Stomach (tissue), 4 donors: ENCODE results near the gene KRTAP5-9.

Experiments used
- EP300 ChIP-seq: sonication (generic); formaldehyde crosslinking; IDR thresholded peaks from one replicate; pipeline ENCODE4 v1.6.1; 2017; ENCODE audit warnings: antibody characterized with exemption
- POLR2A ChIP-seq, 4 donors: fragments of 450-650 bp; IDR thresholded peaks; one replicate each; pipeline ENCODE4 v1.6.1; 2016; ENCODE audit warnings: antibody characterized with exemption in 4 of 4, control low read depth in 2 of 4, mild to moderate bottlenecking in 1 of 4, moderate library complexity in 1 of 4

GRCh38 chr11:71499125-71499524, 49.1 kb upstream of the KRTAP5-9 start:
- no peak for TF ChIP-seq POLR2A (IDR thresholded peaks at IDR 0.05)
- no peak for TF ChIP-seq EP300
